K562 (cell line): ENCODE results near the gene SOCS7. TPM values are rescaled to one million over a fixed set of nuclear protein-coding genes. Genes with fewer than 3 reads are reported as not detected.
A peak's percentile ranks its signal among the peaks of the same experiment; 100 is the strongest.

Source experiments
- ATF1 ChIP-seq, 2 experiments: fragments of 450-650 bp in 1 of 2; IDR thresholded peaks; 2 replicates each; pipeline ENCODE4 v1.6.1; 2016; ENCODE audit warnings: missing compliant biosample characterization in 1 of 2, missing genetic modification characterization in 1 of 2
- BHLHE40 ChIP-seq: IDR thresholded peaks from 2 replicates; pipeline ENCODE4 v1.6.1; 2011; ENCODE audit warnings: low read length, improper control_type of control experiment
- CC2D1A ChIP-seq: fragments of 450-650 bp; IDR thresholded peaks from 2 replicates; pipeline ENCODE4 v1.6.1; 2017; ENCODE audit warnings: mild to moderate bottlenecking
- FOXA1 ChIP-seq: fragments of 450-650 bp; IDR thresholded peaks from 2 replicates; pipeline ENCODE4 v1.6.1; 2016; ENCODE audit warnings: mild to moderate bottlenecking, borderline replicate concordance
- GTF2E2 ChIP-seq: fragments of 200-800 bp; sonication (Bioruptor generic); IDR thresholded peaks from 2 replicates; pipeline ENCODE4 v1.6.1; 2016; ENCODE audit warnings: missing genetic modification characterization, missing compliant biosample characterization
- MITF ChIP-seq: IDR thresholded peaks from 2 replicates; pipeline ENCODE4 v1.6.1; 2014; ENCODE audit warnings: antibody characterized with exemption
- TAL1 ChIP-seq: fragments of 450-650 bp; IDR thresholded peaks from 2 replicates; pipeline ENCODE4 v1.6.1; 2016; ENCODE audit warnings: mild to moderate bottlenecking
- ZNF263 ChIP-seq: sonication (generic); formaldehyde crosslinking; IDR thresholded peaks from 2 replicates; pipeline ENCODE4 v1.8.0; 2022; ENCODE audit warnings: mild to moderate bottlenecking, missing genetic modification reagents, borderline replicate concordance
- ZNF707 ChIP-seq: fragments of 250-450 bp; sonication (Bioruptor Pico); conservative IDR thresholded peaks from 2 replicates; pipeline ENCODE4 v1.8.0; 2022; ENCODE audit warnings: inconsistent platforms, mild to moderate bottlenecking, moderate library complexity
- ZZZ3 ChIP-seq: fragments of 450-650 bp; IDR thresholded peaks from 2 replicates; pipeline ENCODE4 v1.6.1; 2016; ENCODE audit warnings: antibody characterized with exemption, mild to moderate bottlenecking, moderate library complexity
- polyA plus RNA-seq, 8 experiments: library from polyadenylated mRNA; depleted of rRNA in 4 of 8; stranded (reverse) in 5 of 8; unstranded in 3 of 8; fragments of >200 nt; fragmentation: Nextera tagmentation in 2 of 8; fragmentation: Illumina TruSeq in 1 of 8; extraction: Ambion mirVana in 2 of 8; extraction: Trizol in 1 of 8; gene quantifications; 2 replicates each; pipeline versions ENCODE4 v1.2.1 to v1.2.3, GENCODE V29; 2011 to 2014; ENCODE audit warnings: inconsistent platforms in 1 of 8, missing spikeins in 1 of 8
- total RNA-seq, 7 experiments: library from RNA; depleted of rRNA in 6 of 7; stranded (reverse); fragments of >200 nt in 6 of 7; fragmentation: Illumina TruSeq in 2 of 7; extraction: Trizol in 2 of 7; gene quantifications; 2 replicates each; pipeline versions ENCODE4 v1.2.1 to v1.2.3, GENCODE V29; 2011 to 2021; ENCODE audit warnings: low replicate concordance in 1 of 7

The SOCS7 gene
- total and polyA plus RNA-seq, 9 of the 15 experiments (the other 6 are each of a cell fraction or from before 2014, with no cell fraction given): 0.94 to 14.5 (median 8.2) TPM

- TF ChIP-seq BHLHE40 (no peak), ATF1 (CRISPR knock-in tag; IDR thresholded peaks at IDR 0.05) (no peak), ATF1 (tag; IDR thresholded peaks at IDR 0.05) (no peak), GTF2E2 (tag) (no peak), TAL1 (no peak), ZNF263 (no peak), CC2D1A (peak; percentile 43; the same call in 1 of the 2 replicates), FOXA1 (no peak), ZZZ3 (no peak), ZNF707 (CRISPR knock-in tag) (no peak), MITF (no peak)
These were observed 17.9 kb upstream of the SOCS7 start (continued) for GRCh38 chr17:38333635-38334295.
